Left renal cortex interstitium (tissue), 4 donors: ENCODE data around the gene DMD. TPM values are rescaled to one million over a fixed set of nuclear protein-coding genes. Genes with fewer than 3 reads are reported as not detected.
"Not testable (repeated sequence)": the region's sequence is repeated elsewhere in the genome, so short reads cannot be mapped to it uniquely, and the experiment has no call there.

ENCODE experiments used
- DNase-seq, 4 donors: peaks; one replicate each; pipeline ENCODE4 v3.0.0-alpha.2; 2013; ENCODE audit warnings: low read depth in 4 of 4, low spot score in 2 of 4, missing footprints in 1 of 4
- polyA plus RNA-seq, 4 donors: library from polyadenylated mRNA; unstranded; fragments of 120-200 nt; gene quantifications; one replicate each; pipeline ENCODE4 v1.2.1, GENCODE V29; 2013; ENCODE audit not compliant: insufficient read length in 4 of 4

DMD gene
- polyA plus RNA-seq, 4 donors, result 14.0 to 17.4 (median 15.2) TPM

GRCh38 chrX:31499109-31499508, 1712.2 kb downstream of the DMD start:
- no peak for DNase-seq

DNA sequence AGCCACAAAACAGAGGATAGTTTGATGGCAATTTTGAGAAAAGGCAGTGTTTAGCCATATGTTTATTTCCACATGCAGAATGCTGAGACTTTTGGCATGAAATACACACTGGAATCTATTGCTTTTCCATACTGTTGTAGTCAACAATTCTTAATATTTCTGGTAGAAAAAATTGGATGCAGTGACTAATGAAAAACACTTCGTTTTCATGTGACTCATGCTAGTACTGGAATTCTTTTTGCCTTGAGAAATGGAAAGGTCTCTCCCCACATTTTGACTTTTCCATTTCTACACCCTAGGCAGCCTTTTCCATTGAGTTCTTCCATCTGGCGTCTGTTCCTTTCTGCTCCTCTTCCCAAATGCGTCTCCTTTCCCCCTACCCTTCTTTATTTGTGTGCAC, 1714.3 kb downstream of the DMD start:
- DNase-seq, result no peak

GRCh38 chrX:31487951-31488350, 1723.4 kb downstream of the DMD start:
- DNase-seq, result no peak

GRCh38 chrX:31483336-31483735, 1728.0 kb downstream of the DMD start:
- no peak for DNase-seq

DNA sequence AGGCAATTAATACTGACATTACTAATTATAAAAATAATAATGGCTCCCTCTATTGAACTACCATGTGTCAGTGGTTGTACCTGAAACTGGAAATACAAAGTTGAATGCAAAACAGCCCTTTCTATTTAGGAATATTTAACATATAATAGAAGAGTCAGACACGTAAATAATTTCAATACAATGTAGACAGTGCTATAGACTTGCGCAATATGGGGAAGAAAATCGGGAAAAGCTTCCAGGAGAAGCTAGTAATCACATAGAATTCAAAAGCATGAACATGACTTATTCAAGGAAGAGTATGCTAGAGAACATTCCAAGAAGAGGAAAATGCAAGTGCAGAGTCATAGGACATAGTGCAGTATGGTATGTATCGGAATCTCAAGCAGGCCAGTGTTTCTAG, 1730.7 kb downstream of the DMD start:
- DNase-seq, result no peak

DNA sequence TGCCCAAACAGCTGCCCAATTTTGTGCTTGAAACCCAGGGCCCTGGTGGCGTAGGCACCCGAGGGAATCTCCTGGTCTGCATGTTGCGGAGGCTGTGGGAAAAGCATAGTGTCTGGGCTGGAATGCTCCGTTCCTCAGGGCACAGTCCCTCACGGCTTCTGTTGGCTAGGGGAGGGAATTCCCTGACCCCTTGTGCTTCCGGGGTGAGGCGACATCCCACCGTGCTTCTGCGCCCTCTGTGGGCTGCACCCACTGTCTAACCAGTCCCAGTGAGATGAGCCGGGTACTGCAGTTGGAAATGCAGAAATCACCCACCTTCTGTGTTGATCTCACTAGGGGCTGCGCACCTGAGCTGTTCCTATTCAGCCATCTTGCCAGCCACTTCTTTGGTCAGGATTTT, 1740.1 kb downstream of the DMD start:
- DNase-seq, result no peak

DNA sequence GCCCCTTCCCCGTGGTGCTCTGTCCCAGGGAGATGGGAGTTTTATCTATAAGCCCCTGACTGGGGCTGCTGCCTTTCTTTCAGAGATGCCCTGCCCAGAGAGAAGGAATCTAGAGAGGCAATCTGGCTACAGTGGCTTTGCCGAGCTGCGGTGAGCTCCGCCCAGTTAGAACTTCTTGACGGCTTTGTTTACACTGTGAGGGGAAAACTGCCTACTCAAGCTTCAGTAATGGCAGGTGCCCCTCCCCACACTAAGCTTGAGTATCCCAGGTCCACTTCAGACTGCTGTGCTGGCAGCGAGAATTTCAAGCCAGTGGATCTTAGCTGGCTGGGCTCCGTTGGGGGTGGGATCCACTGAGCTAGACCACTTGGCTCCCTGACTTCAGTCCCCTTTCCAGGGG, 1740.6 kb downstream of the DMD start:
- DNase-seq, result not testable (repeated sequence)

- no peak for DNase-seq
These were observed 1746.9 kb downstream of the DMD start for GRCh38 chrX:31464306-31464915.

DNA sequence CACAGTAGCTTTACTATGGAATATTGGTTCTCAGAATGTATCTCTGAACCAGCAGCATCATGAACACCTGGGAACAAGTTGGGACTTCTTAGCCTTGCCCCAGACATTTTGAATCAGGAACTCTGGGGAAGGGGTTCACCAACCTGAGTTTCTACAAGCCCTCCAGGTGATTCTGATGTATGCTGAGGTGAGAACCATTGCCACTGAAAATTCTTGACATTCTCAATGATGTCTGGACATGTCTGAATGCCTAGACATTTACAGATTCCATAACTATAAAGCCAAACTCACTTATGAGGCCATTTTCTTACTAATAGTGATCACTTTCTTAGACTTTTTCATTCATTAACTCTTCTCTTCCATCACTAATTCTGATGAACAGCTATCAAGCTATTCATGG, 1750.1 kb downstream of the DMD start:
- DNase-seq, result no peak

- DNase-seq, result no peak
These were observed 1752.0 kb downstream of the DMD start for GRCh38 chrX:31459361-31459760.

GRCh38 chrX:31449965-31450364, 1761.4 kb downstream of the DMD start:
- DNase-seq, result no peak

DNA sequence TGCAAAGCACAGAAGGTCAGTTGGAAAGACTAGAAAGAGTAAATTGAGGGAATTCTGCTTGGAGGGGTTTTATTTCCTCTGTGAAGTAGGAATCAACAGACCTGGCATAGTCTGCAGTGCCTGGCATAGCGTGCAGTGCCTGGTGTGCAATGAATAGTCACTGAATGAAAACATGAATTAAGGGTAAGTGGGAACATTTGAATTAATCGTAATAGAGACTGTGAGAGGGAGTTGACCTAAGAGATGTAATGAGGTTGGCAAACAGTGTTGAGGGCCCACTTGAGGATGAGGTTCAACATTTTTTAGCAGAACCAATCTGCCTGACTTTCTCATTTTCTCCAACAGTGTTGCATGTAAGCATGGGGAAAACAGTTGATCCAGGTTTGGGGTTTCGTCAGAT, 1762.3 kb downstream of the DMD start:
- DNase-seq, result no peak

GRCh38 chrX:31445542-31445941, 1765.8 kb downstream of the DMD start:
- DNase-seq, result no peak

DNA sequence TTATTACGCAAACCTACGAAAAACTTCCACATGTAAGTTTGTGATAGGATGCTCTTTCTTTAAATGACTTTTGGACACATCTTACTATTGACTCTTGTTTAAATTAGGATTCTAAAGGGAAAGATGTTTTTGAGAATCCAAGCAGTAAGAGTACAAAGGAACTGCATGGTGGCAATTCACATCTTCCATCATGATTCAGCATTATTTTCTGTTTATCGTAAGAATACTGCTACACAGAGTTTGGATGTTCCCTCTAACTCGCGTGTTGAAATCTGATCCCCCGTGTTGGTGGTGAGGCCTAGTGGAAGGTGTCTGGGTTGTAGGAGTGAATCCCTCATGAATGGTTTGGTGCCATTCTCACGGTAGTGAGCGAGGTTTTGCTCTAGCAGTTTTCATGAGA, 1767.7 kb downstream of the DMD start:
- DNase-seq, result no peak

- DNase-seq, result no peak
These were observed 1770.8 kb downstream of the DMD start for GRCh38 chrX:31440546-31440945.

DNA sequence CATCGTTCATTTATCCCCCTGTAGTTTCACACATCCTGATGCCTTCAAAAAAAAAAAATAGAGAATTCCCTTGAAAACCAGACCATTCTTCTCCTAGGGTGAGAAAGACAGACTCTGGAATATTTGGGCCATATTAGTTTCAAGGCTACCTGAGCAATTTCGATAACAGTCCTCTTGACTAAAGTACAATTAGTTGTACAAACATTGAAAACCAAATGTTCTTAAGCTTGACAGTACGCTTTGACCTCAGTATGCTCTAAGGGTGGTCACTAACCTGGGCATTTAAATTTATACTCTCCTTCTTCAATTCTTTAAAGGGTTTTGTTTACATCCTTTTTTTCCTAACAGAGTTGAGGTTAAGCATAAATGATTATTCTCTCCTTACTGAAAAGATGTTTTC, 1774.9 kb downstream of the DMD start:
- no peak for DNase-seq

- DNase-seq, result no peak
These were observed 1775.8 kb downstream of the DMD start for GRCh38 chrX:31435592-31435991.

- no peak for DNase-seq
These were observed 1777.5 kb downstream of the DMD start for GRCh38 chrX:31433856-31434255.

GRCh38 chrX:31429915-31430314, 1781.4 kb downstream of the DMD start:
- DNase-seq, result no peak

DNA sequence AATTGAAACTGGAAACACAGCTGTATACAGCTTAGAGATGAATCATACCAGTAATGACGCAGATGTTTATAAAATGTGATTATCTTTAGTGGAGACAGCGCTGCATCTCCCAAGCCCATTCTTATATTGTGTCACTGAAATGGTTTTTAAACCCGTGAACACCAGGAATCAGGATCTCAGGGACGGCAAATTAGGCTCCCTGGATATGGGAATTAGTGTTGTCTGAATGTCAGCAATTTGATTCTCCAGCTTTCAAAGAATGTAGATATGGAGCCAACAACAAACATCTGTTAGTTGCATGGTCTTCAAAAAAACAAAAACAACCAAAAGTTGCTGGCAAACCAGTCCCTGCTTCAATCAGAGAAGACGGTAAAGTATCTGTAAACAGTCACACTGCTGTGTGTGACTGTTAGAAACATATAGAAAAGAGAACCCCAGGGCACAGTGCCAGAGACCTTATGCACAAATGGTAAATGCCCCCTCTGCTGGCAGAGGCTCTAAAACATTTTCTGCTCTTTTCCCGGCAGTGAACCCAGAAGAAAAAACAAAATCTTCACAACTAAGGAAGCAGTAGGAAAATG, 1787.7 kb downstream of the DMD start:
- no peak for DNase-seq

GRCh38 chrX:31421441-31421840, 1789.9 kb downstream of the DMD start:
- no peak for DNase-seq

DNA sequence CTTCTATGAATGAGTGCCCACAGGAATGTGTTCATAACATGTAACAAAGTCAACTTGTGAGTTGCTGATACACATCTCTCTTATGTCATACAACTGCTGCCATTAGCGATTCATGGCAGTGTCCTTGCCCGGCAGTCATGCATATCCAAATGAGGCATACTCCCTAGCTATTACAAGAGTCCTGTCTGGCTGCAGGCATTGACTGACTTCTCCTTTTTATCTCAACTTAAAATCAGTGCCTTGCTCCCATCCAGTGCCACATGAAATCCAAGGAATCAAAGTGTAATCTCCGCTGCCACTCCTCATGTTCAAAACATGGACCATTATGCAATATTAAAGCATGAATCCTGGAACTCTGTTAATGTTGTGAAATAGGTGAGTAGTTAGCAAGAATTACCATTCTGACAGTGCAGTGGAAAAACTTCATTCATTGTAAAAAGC, 1790.6 kb downstream of the DMD start:
- DNase-seq, result no peak

- no peak for DNase-seq
These were observed 1791.0 kb downstream of the DMD start for GRCh38 chrX:31420302-31420701.
